Measurements from ENCODE around the gene ESR1.

DNA sequence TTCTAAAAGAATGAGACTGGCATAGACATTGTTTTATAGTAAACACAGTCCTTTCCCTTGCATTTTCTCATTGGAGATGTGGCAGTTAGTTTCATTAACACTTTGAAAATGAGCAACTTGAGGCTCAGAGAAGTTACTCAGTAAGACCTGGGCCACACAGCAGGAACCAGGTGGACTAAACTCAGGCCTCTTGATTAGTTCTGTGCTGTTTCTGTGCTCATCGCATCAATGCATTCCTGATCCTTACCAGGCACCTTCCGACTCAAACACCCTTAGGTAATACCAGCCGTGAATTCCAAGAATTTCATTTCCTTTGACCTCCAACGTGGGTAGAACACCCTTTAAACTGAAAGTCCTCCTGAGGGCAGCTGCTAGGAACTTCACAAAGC, 362.8 kb downstream of the ESR1 start:
- TF ChIP-seq, protein P1, sequence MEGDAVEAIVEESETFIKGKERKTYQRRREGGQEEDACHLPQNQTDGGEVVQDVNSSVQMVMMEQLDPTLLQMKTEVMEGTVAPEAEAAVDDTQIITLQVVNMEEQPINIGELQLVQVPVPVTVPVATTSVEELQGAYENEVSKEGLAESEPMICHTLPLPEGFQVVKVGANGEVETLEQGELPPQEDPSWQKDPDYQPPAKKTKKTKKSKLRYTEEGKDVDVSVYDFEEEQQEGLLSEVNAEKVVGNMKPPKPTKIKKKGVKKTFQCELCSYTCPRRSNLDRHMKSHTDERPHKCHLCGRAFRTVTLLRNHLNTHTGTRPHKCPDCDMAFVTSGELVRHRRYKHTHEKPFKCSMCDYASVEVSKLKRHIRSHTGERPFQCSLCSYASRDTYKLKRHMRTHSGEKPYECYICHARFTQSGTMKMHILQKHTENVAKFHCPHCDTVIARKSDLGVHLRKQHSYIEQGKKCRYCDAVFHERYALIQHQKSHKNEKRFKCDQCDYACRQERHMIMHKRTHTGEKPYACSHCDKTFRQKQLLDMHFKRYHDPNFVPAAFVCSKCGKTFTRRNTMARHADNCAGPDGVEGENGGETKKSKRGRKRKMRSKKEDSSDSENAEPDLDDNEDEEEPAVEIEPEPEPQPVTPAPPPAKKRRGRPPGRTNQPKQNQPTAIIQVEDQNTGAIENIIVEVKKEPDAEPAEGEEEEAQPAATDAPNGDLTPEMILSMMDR (IDR thresholded peaks at IDR 0.05): no peak
- TF ChIP-seq EP300 (IDR thresholded peaks at IDR 0.05) (no peak), POLR2AphosphoS5 (IDR thresholded peaks at IDR 0.05) (no peak), POLR2A (IDR thresholded peaks at IDR 0.05) (no peak)

Measured in suprapubic skin (tissue), 4 donors.